ENCODE measurements around the gene MASP1.
"Not testable (repeated sequence)": the region's sequence is repeated elsewhere in the genome, so short reads cannot be mapped to it uniquely, and the experiment has no call there.

The MASP1 gene

GRCh38 chr3:187222801-187223200, 68.7 kb downstream of the MASP1 start:
- no peak for DNase-seq

DNA sequence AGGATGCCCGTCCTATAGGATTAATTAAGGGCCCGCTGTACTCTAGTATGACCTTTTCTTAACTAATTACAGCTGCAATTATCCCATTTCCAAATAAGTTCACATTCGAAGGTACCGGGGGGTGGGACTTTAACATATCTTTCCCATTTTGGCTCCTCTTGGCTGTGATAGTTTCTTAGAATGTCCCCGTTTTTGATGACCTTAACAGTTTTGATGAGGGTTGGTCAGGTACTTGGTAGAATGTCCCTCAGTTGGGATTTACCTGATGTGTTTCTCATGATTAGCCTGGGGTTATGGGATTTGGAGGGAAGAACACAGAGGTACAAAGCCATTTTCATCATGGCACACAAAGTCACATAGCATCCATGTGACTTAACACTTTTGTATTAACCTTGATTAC, 76.1 kb downstream of the MASP1 start:
- no peak for DNase-seq

- no peak for DNase-seq
These were observed 77.9 kb downstream of the MASP1 start for GRCh38 chr3:187213616-187214015.

DNA sequence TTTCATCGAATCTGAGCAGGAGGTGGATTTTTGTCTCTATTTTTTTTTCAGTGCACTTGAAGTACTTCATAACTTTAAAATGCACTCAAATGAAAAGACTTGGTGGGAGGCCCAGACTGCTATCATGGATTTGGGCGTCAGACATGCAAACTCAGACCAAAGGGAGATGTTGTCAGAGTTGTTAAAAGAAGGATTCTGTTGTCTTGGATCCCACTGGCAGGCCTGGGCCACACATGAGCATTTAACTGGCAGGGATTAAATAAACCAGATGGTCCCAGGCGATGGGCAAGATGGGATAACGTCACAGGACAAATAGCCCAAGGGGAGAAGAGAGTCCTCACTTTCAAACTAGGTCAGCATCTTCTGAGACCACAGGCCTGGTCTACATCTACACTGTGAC, 78.8 kb downstream of the MASP1 start:
- DNase-seq: no peak

DNA sequence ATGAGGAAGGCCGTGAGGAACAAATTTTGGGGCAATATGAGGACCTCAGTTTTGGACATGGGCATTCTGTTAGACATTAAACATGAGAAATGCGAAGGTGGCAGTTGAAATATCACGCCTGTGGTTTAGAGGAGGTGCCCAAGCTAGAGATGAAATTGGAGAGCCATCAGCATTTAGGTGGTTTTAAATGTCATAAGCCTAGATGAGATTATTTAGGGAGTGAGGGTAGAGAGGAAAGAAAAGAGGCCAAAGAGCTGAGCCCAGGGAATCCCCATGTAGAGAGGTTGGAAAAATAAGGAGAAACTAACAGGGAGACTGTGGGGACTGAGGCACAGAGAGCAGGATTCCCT, 79.4 kb downstream of the MASP1 start:
- DNase-seq: no peak

- DNase-seq: no peak
These were observed 79.9 kb downstream of the MASP1 start for GRCh38 chr3:187211532-187212195.

- no peak for DNase-seq
These were observed 80.8 kb downstream of the MASP1 start for GRCh38 chr3:187210545-187211327.

GRCh38 chr3:187210091-187210490, 81.4 kb downstream of the MASP1 start:
- DNase-seq: no peak

- DNase-seq: no peak
These were observed 82.0 kb downstream of the MASP1 start for GRCh38 chr3:187209491-187209890.

GRCh38 chr3:187208159-187208558, 83.4 kb downstream of the MASP1 start:
- DNase-seq: no peak

DNA sequence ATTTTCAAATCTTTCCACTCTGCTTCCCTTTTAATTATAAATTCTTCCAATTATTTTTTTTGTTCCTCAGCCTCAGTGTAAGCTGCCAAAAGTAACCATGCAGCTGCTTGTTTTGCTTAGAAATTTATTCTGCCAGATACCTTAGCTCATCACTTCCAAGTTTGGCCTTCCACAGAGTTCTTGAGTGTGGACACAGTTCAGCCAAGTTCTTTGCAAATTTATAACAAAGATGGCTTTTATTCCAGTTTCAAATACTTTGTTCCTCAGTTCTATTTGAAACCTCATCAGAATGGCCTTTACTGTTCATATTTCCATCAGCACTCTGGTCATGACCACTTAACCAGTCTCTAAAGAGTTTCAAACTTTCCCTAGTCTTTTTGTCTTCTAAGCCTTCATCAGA, 83.9 kb downstream of the MASP1 start:
- DNase-seq: no peak

DNA sequence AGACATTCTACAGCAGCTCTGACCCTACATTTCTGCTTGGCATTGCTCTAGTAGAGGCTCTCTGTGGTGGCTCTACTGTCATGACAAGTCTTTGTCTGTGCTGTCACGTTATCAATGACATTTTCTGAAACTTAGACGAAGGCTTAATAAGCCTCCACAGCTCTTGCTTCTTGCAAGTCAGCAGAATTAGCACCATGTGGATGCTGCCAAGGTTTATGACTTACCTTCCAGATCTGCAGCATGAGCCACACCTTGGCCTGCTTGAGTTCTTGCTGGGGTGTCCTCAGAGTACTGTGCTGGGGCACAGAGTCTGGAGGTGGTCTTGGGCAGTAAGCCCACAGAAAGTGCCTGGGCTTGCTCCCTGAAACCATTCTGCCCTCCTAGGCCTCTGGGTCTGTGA, 84.5 kb downstream of the MASP1 start:
- no peak for DNase-seq

GRCh38 chr3:187205683-187206082, 85.9 kb downstream of the MASP1 start:
- no peak for DNase-seq

GRCh38 chr3:187199463-187200050, 92.0 kb downstream of the MASP1 start:
- DNase-seq: not testable (repeated sequence)

GRCh38 chr3:187198490-187198889, 93.0 kb downstream of the MASP1 start:
- no peak for DNase-seq

GRCh38 chr3:187197335-187197649, 94.2 kb downstream of the MASP1 start, which contains the start of gene RTP1:
RTP1 (plus strand) TSS chr3:187197486; CDS start chr3:187197516, 30 bp downstream.
- no peak for DNase-seq

- DNase-seq: no peak
These were observed 94.8 kb downstream of the MASP1 start for GRCh38 chr3:187196573-187197334.

DNA sequence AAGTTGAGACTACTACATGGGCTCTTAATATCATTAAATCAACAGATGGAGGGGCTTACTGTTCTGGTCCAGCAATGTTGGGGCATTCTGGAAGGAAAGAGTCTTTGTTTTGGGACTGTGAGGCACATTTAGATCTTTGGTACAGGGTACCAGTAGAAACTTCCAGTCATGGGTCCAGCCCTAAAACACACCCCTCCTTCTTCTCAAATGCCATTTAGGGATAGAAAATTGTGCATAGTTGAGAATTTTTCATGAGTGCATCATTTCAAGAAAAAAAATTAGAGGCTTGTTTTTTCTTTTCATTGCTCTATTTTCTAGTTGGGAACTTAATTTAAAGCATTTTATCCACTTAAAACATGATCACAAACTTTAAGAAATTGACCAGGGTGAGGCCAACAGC, 98.4 kb downstream of the MASP1 start:
- DNase-seq: no peak

- DNase-seq: no peak
These were observed 100.3 kb downstream of the MASP1 start for GRCh38 chr3:187191271-187191670.

DNA sequence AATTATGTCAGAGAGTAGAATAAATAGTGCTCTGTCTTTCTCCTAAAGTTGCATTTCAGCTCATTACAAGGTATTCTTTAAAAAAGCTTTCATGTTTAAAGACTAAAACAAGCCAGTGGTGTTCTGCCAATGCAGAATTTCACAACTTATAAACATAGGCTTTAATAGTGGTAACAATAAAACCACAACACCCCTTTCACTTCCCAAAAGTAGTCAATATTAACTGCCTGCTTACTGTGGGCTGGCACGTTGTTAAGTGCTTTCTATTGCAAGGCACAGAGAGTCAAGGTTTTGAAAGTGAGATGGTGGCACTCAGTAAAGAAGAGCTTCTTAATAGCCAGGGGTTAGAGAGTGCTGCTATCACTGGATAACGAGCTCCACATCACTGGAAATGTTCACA, 102.6 kb downstream of the MASP1 start:
- DNase-seq: no peak

GRCh38 chr3:187186801-187187421, 104.6 kb downstream of the MASP1 start:
- DNase-seq: no peak

- no peak for DNase-seq
These were observed 105.2 kb downstream of the MASP1 start for GRCh38 chr3:187186375-187186774.

GRCh38 chr3:187185759-187186158, 105.8 kb downstream of the MASP1 start:
- no peak for DNase-seq

All from activated gamma-delta T cell (primary cell).